Hair follicle dermal papilla cell (primary cell): ENCODE data around the gene CRCP. TPM values are rescaled to one million over a fixed set of nuclear protein-coding genes. Genes with fewer than 3 reads are reported as not detected.

ENCODE experiments used
- total RNA-seq: library from RNA; depleted of rRNA; stranded (reverse); fragments of >200 nt; gene quantifications from 2 replicates; pipeline ENCODE4 v1.2.3, GENCODE V29; 2012

The CRCP gene
- 37.3 and 39.5 TPM in 2 replicates for total RNA-seq

DNA sequence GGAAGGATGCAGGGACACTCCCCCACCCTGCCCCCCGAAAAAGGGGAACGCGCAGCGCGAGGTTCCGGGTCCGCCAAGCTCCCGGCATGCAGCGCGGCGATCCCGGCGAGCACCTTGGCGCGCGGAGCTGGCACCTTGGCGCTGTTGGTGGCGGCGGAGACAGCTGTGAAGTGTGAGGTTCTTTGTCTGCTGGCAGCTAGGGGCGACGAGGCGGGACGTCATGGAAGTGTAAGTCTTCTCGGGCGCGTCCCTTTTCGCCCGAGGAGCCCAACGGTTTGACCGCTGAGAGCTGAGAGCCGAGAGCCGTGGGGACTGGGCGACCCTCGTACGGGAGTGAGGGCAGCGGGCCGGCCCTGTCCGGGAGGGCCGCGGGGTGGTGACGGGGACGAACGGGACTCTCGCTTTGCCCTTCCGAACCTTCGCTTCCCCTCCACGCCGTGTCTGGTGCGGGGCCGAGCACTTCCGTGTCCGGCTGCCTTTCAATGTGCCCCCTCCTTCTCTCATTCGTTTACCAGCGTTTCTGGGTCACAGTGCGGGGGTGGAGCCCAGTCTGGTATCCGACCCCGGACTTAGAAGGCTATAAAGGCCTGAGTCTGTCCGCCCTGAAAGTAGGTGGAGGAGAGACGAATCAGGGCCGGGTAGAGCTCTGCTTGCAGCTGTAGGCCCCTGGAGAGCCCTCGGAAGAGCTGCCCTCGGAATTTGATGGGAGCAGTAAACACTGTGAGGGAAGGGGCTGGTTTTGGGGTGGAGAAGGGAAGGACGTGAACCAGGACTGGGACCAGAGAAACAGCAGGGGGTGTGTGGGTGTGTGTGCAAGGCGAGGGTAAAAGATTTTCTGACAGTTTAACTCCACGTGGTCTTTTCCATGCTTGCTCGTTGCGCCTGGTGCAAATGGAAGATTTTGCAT is at the start of gene CRCP:
TSS of gene CRCP (plus strand) at position 105 of the 907 bp plus-strand sequence. CDS start at position 221, 116 bp downstream.

DNA sequence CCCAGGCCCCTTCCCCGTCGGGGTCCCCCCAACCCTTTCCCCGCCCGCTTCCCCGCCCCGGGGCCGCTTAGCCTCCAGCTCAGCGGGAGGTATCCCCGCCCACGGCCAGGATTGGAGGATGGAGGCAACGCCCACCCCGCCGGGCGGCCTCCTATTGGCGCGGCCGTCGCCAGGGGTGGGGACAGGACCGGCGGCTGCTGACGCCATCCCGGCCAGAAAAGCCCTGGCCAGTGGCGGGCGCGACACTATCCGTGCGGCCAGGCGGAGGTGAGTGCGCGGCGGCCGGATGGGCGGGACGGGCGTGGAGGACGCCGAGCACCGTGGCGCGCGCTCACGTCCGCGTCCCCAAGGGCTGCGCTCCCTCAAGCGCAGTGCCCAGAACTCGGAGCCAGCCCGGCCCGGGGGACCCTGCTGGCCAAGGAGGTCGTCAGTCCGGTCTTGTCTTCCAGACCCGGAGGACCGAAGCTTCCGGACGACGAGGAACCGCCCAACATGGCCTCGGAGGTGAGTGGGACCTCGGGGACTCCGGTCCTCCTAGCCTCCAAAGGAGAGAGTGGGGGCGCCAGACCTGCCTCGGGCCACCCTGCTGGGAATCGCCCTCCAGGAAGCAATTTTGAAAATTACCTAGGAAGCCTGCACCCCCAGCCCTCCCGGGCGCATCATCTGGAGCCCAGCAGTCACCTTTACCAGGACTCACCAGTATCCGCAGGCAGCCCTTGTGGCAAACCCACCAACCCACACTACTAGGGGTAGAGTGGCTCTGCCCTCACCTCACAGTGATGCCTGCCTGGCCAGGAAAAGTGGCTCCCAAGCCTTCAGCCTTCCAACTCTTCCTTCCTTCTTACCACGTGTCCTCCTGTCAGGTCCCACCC is 38.8 kb upstream of the CRCP start, which contains the start of gene ASL:
TSS of gene ASL (plus strand) at position 230 of the 872 bp plus-strand sequence. CDS start at position 493, 263 bp downstream.

Other genes starting within 250 kb of the CRCP start
- gene VKORC1L1, start 241.8 kb upstream of the CRCP start, total RNA-seq: 15.2 and 16.2 TPM in 2 replicates
- 18.7 and 22.9 TPM in 2 replicates for gene GUSB, start 132.6 kb upstream of the CRCP start, total RNA-seq
- 68.2 and 82.3 TPM in 2 replicates for gene ASL, start 39.0 kb upstream of the CRCP start, total RNA-seq
- gene TPST1, start 90.5 kb downstream of the CRCP start, total RNA-seq: 109 and 125 TPM in 2 replicates